ENCODE results near the gene MRTO4.

GRCh38 chr1:19208710-19209438 lies 42.7 kb upstream of the MRTO4 start:
- TF ChIP-seq, protein P1, sequence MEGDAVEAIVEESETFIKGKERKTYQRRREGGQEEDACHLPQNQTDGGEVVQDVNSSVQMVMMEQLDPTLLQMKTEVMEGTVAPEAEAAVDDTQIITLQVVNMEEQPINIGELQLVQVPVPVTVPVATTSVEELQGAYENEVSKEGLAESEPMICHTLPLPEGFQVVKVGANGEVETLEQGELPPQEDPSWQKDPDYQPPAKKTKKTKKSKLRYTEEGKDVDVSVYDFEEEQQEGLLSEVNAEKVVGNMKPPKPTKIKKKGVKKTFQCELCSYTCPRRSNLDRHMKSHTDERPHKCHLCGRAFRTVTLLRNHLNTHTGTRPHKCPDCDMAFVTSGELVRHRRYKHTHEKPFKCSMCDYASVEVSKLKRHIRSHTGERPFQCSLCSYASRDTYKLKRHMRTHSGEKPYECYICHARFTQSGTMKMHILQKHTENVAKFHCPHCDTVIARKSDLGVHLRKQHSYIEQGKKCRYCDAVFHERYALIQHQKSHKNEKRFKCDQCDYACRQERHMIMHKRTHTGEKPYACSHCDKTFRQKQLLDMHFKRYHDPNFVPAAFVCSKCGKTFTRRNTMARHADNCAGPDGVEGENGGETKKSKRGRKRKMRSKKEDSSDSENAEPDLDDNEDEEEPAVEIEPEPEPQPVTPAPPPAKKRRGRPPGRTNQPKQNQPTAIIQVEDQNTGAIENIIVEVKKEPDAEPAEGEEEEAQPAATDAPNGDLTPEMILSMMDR (IDR thresholded peaks at IDR 0.05) = no peak
- TF ChIP-seq POLR2A (IDR thresholded peaks at IDR 0.05) = no peak
